ENCODE measurements around the gene CUEDC1.
A peak's percentile ranks its signal among the peaks of the same experiment; 100 is the strongest.
"Not testable (repeated sequence)": the region's sequence is repeated elsewhere in the genome, so short reads cannot be mapped to it uniquely, and the experiment has no call there.

CUEDC1 gene

GRCh38 chr17:57937492-57937891, 17.7 kb downstream of the CUEDC1 start:
- DNase-seq, result no peak

GRCh38 chr17:57935833-57936807, 19.1 kb downstream of the CUEDC1 start:
- no peak for DNase-seq

DNA sequence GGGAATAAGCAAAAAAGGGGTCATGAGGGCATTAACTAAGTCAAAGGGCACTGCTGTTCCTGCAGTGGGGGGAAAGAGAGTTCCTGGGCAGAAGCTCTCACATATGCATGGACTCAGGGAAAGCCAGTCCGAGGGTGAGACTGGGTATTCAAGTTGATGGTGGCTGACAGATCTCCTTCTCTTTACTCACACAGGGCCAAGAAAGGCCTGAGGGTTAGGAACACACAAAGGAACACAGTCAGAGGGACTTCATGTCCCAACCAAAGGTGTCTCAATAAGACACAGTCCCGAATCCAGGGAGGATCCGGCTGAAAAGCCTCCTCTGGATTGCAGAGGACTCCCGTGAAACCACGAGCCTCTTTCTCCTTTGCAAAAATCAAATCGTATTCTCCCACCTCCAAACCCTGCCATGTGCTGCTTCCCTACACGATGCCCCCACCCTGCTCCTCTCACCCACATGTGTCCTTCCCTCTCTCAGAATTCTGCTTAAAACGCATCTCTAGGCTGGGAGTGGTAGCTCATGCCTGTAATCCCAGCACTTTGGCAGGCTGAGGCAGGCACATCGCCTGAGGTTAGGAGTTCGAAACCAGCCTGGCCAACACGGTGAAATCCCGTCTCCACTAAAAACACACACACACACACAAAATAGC, 23.6 kb downstream of the CUEDC1 start:
- DNase-seq, result no peak

- no peak for DNase-seq
Measured at GRCh38 chr17:57930239-57930638, 25.0 kb downstream of the CUEDC1 start.

- DNase-seq, result no peak
Measured at GRCh38 chr17:57929386-57929785, 25.8 kb downstream of the CUEDC1 start.

GRCh38 chr17:57928928-57929327, 26.3 kb downstream of the CUEDC1 start:
- no peak for DNase-seq

- peak; percentile 83 for DNase-seq
Measured at GRCh38 chr17:57927048-57927723, 28.0 kb downstream of the CUEDC1 start.

DNA sequence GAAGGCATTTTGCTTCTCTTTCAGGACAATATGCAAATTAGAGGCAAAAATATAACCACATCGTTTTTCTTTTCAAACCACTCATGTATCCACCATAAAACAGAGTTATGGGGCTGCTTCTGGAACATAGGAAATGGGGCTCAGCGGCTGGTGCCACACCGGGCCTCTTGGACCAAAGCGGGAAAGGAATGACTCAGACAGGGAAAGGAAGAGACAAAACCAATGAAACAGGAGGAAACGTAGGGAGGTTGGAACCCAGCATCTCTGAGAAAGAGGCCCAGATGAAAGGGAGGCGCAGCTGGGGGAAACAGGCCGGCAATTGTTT, 28.5 kb downstream of the CUEDC1 start:
- no peak for DNase-seq

GRCh38 chr17:57925361-57925990, 29.7 kb downstream of the CUEDC1 start:
- no peak for DNase-seq

GRCh38 chr17:57924677-57925076, 30.5 kb downstream of the CUEDC1 start:
- DNase-seq, result no peak

- no peak for DNase-seq
Measured at GRCh38 chr17:57923182-57923872, 31.9 kb downstream of the CUEDC1 start.

DNA sequence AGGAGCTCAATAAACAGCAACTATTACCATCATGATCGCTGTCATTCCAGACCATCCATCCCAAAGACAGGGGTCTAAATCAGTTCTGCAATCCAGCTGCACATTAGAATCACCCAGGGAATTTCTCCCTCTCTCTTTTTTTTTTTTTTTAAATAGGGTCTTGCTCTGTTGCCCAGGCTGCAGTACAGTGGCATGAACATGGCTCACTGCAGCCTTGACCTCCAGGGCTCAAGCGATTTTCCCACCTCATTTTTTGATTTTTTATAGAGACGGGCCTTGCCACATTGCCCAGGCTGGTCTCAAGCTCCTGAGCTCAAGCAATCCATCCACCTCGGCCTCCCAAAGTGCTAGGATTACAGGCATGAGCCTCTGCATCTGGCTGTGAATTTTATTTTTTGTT, 32.5 kb downstream of the CUEDC1 start:
- DNase-seq, result not testable (repeated sequence)

DNA sequence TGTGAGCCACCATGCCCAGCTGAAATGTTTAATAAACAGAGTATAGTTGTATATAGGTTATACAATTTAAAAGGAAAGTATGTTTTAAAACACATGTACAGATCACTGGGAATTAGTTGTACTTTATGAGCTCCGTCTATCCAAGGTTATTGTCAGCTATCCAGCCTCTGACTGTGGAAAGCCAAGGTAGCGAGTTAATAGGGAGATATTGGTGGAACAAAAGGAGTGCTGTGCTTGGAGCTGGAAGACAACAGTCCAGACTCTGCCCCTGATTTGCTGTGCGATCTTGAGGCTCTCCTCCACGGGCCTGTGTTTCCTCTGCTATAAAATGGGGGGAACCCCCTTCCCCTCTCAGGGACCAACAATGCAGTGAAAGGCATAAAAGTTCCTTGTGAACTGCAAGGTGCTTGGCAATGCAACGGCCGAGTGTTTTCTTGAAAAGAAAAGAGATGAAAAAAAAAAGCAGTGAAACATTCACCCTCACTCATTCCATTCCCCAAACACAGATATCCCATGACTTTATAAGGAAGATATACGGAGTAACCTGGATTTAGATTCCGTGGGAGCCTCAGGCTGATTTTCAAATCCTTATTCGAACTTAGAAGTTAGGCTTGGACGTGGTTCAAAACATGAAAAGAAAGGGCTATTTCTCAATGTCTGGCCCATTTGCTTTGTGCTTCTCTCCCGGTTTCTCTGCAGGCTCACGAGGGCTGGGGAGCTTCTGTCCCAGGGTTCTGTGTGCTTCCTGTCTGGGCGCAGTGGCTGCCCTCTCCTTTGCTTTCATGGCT, 34.1 kb downstream of the CUEDC1 start:
- DNase-seq, result no peak

DNA sequence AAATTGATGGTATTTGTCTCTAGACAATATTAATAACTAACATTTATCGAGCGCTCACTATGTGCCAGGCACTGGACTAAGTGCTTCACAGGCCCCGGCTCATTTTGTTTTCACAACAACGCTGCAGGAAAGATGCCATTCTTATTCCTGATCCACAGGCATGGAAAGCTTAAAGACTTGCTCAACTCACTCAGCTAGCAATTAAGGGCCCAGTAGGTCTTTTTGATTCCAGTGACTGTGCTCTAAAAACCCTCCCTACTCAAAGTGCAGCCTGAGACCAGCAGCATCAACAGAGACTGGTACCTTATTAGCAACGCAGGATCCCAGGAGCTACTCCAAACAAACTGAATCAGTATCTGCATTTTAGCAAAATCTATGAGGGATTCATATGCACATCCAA, 35.3 kb downstream of the CUEDC1 start:
- no peak for DNase-seq

DNA sequence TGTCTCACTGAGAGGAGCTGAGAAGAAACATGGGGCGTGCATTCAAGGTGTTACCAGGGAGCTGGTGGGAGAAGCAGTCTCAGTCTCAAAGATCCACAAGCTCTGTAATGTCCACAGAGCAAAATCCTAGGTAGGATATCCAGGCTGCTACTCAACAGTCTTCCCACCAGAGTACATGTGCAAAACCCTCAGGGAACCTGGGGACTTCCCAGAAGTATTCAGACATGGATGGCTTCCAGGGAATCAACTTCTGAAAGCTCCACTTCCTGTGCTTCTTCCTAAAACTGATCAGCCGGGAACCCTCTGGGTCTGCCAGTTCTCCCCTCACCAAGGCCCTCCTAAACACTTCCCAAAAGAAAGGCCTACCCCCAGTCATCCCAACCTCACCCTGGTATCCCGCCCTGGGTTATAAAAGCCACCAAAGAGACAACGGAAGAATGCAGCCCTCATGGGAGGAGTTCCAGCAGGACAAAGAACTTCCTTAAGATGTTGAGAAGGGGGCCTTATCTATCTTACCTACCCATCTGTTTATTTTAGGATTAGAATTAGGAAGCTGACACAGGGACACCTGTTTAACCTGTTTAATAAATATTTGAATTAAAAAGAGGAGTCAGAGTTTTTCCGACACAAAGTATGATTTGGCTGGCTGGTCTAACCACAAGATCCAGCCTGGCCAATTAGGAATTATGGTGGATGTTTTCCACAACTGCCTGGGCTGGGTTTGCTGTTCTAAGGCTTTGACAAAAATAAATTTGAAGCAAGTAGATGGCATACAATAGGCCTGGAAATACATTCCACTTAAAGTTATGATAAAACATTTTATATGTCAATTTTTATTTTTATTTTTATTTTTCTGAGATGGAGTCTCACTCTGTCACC, 37.0 kb downstream of the CUEDC1 start:
- no peak for DNase-seq

- DNase-seq, result peak; percentile 35
Measured at GRCh38 chr17:57916925-57917858, 38.0 kb downstream of the CUEDC1 start.

DNA sequence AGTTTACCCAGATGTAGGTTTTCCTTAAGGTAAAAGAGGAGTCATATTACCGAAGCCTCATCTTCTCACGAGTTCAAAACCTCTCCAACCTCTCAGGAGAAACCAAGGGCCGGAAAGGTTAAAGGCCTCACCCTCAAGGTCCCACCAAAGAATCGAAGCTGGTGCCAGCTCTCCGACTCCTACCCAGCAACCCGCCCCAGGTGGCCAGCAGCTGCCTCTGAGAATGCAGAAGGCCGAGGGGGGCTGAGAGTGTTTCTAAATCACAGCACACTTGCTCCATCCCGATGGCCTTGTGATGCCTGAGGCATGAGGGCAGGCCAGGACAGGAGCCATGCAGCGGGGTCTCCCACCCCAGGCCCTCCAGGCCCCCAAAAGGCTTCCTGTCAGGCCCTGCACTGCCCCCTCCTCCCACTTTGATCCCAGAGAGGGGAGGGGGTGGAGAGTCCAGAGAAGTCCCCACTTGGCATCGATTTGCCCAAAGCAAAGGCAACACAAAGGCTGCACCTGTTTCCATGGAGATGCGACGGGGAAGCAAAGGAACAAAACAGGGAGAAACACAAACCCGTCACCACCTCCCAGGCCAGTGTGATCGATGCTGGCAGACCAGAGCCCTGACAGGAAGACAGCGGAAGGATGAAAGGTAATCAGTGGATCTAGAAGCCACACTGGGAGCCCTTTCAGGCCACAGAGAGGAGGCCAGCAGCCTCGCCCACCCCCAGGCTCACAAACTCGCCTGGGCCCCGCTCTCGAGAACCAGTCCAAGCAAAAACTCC, 39.0 kb downstream of the CUEDC1 start:
- DNase-seq, result peak; percentile 87

GRCh38 chr17:57915544-57915943, 39.7 kb downstream of the CUEDC1 start:
- DNase-seq, result peak; percentile 29

Measured in COR-L47 (cell line).